NCI-H2107 treated with DMSO at 0.1 percent for 48 hours (cell line): ENCODE data around the gene HMGCL.
"Not testable (repeated sequence)": the region's sequence is repeated elsewhere in the genome, so short reads cannot be mapped to it uniquely, and the experiment has no call there.

Experiments
- DNase-seq: peaks from one replicate; lab custom pipeline; 2025; ENCODE audit not compliant: unreplicated experiment; lab: John Stamatoyannopoulos, UW

The HMGCL gene

DNA sequence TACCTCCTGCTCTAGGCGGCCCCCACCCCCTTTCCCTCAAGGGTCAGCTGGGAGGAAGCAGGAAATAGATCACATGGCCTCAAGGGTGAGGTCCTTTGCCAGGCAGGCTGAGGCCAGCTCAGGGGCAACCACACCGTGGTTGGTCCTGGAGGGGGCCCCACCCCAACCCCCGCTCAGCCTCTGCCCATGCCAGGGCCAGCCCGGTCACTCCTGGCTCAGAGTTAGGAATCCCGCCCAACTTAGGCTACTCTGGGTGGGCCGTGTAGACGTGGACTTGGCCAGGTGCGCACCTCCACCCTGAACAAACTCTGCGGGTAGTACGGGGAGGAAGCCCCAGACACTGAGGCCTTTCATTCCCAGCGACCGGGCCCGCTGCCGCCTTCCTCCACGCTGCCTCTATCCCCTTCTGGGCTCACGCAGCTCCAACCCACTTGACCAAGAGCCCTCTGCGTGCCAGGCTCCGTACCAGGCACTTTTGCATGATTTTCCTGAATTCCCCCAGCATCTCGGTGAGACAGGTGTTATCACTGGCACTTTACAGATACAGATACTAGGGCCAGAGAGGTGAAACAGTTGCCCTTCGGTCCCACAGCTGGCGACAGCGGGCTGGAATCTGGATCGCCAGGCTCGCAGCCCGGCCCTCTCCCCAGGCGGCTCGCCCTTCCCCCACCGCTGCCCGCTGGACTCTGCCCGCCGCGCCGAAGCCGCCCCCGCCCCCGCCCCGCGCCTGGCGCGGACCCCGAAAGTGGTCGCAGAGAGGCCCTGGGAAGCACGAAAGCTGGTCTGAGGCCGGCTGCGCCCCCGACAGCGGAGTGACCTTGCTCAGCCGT, 25.4 kb downstream of the HMGCL start:
- DNase-seq = no peak

DNA sequence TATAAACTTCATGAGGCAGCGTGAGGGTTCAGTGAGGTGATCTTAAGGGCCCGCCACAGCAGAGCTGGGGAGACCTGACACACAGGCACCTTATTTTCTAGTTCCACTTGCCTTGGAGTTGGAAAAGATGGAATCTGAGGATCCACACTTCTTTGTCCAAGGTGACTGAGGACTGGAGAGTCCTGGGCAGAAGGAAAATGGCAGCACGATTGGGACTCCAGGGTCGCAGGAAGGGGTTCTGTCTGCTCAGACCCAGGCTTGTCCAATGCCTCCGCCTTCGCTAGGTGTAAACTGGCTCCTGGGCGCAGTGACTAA, 26.0 kb downstream of the HMGCL start:
- DNase-seq = no peak

DNA sequence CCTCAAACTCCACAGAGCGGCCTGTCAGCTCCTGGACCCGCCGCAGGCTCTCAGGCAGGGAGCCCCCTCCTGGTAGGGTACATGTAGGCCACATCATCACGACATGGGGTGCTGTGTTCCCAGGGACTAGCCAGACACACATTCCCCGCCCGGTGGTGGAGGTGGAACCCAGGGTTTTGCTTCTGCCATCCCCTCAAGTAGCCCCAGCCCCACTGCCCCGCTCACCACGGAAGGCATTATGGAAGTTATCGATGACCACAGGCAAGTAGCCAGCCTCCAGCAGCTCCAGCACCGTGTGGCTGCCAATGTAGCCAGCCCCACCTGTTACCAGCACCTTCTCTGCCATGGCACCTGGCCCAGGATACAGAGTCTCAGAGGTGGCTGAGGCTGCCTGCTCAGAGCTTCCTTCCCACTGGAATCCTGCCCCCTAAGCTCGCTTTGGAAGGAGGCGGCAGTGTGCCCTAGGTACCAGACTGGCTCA, 26.5 kb downstream of the HMGCL start:
- DNase-seq = no peak

DNA sequence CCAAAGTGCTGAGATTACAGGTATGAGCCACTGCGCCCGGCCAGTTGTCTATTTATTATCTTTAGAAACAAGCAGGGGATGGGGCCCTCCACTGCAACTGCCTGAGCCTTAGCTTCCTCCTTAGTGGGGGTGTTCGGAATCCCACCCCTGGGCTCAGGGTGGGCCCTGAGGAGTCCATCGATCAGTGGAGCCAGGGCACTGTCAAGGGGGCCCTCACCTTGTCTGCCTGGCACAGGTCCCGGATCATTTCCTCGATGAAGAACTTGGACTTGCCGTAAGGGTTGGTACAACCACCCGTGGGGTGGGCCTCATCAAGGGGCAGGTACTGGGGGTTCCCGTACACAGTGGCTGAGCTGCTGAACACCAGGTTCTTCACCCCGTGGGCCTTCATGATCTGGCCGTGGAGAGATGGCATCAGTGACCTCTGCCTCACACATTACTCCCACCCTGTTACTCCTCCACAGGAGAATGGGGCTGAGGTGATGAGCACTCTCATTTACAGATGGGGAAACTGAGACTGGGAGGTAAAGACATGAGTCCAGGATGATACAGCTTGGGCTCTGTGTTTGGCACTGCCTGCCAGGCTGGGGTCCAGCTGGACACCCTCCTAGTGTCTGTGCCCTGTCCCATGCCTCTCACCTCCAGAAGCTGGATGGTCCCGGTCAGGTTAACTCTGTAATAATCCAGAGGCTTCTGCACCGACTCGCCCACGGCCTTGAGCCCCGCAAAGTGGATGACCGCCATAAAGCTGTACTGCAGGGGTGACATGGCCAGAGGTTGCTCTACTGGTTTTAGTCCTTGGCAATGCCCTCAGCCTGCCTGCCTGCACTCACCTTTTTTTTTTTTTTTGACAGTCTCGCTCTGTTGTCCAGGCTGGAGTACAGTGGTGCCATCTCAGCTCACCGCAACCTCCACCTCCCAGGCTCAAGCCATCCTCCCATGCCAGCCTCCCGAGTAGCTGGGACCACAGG, 27.5 kb downstream of the HMGCL start:
- no peak for DNase-seq

DNA sequence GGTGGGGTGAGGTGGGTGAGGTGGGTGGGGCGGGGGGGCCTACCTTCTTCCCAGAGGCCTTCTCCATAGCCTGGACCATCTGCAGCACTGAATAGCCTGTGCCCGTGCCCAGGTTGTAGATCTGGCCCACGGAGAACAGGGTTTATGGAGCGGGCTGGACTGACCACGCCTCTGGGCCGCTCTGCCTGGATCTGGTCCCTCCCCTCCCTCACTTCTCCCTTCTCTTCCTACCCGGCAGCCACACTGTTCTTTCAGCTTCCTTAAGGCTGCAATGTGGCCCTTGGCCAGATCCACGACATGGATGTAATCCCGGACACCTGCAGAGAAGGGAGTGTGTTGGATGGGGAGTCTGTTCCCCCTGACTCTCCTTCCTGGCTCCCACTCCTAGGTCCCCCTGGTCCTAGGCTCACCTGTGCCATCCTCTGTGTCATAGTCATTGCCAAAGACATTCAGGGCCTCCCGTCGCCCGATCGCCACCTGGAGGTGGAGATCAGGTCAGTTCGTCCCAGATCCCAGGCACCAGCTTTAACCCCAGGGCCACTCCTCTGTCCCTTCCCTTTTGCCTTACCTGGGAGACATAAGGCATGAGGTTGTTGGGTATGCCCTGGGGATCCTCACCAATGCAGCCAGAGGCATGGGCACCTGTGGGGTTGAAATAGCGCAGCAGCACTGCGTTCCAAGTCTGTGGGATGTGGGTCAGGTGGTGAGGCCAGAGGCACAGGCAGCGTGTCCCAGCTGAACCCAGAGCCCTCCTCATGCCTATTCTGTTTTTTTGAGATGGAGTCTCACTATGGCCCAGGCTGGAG, 28.6 kb downstream of the HMGCL start:
- DNase-seq = no peak

DNA sequence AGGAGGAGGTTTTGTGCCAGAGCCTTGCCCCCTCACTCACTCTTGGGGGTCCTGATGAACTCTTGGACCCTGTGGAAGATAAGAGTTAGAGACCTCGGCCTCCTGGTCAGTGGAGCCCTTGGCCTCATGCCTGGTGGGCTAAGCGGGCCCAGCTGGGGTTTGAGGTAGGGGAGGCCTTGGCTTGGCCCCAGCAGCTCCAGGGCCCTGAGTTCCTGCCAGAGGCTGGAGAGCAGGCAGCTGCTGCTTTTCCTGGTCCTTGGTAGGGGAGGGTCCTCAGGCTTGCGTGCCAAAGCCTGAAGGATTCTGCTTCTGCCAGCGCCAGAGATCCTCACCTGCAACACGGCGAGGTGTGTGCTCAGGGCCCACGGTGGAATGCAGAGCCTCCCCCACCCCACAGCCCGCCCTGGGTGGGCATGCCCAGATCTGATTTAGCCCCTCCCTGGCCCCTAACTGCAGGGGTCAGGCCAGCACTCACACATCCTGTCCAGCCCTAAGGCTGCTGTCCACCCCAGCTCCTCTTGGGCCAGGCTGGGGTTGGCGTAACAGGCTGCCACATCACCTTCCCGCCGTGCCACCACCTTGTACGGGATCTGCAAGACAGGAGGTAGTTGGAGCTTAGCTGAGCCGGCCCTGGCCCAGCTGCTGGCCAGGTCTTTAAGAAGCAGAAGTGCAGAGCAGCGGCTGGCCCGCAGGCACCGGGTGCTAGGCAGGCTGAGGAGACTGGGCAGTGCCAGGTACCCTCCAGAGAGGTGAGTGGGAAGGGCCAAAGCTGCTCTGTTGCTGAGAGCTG, 29.4 kb downstream of the HMGCL start:
- DNase-seq = no peak

DNA sequence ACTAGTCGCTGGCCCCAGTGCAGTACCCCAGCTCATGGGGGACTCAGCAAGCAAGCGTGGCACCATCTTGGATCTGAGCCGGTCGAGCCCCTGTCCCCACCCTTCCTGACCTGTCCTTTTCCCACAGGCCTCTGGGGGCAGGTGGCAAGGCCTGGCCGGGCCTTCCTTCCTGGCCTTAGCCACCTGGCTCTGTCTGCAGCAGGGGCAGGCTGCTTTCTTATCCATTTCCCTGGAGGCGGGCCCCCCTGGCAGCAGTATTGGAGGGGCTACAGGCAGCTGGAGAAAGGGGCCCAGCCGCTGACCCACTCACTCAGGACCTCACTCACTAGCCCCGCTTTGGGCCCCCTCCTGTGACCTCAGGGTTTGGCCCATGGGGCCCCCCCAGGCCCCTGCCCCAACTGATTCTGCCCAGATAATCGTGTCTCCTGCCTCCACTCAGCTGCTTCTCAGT, 30.5 kb downstream of the HMGCL start:
- DNase-seq = not testable (repeated sequence)

DNA sequence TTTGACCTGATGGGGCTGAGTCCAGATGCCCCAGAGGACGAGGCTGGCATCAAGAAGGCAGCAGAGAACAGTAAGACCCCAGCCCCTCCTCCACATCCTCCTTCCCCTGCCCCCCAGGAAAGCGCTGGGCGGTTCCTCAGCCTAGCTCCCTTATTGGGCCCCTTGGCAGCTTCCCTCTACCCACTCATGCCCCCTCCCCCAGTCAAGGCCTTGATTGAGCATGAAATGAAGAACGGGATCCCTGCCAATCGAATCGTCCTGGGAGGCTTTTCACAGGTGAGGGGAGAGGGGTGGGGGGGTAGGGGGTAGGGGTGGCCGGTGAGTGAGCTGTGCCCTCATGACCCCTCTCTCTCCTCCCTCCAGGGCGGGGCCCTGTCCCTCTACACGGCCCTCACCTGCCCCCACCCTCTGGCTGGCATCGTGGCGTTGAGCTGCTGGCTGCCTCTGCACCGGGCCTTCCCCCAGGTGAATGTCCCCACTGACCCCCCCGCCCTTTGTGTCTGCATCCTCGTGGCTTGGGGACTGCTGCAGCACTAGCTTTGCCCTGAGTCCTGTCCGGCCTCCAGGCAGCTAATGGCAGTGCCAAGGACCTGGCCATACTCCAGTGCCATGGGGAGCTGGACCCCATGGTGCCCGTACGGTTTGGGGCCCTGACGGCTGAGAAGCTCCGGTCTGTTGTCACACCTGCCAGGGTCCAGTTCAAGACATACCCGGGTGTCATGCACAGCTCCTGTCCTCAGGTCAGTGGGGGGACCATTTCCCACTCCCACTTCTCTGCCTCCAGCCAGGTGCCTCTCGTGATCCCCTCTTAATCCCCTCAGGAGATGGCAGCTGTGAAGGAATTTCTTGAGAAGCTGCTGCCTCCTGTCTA, 31.1 kb downstream of the HMGCL start:
- DNase-seq = no peak

DNA sequence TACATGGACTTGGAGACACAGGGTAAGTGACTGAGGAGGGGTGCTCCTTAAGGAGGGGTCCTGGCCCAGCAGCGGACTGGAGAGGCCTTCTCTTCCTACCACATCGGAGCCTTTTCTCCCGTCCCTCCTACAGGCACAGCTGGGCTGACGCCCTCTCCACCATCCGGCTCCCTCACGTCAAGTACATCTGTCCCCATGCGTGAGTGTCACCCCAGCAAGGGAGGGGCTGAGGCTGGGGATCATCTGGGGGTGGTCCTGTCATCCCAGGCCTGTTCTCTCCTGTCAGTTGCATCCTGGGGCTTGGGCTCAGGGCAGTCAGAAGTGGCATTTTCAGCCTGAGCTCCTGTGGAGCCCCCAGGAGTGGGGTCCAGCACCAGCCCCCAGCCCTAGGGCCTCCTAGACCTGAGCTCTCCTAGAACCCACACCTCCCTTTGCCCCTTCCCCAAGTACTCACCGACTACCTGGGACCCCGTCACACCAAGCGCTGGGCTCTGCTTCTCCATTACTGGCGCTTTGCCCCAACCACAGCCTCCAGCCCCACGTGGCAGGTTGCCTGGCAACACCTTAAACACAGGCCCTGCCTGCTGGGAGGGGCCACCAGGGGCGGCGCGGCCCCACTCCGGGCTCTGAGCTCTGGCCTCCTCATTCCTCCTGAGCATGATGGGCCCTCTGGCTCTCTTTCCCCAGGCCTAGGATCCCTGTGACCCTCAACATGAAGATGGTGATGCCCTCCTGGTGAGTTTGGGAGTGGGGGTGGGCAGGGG, 32.0 kb downstream of the HMGCL start:
- no peak for DNase-seq

DNA sequence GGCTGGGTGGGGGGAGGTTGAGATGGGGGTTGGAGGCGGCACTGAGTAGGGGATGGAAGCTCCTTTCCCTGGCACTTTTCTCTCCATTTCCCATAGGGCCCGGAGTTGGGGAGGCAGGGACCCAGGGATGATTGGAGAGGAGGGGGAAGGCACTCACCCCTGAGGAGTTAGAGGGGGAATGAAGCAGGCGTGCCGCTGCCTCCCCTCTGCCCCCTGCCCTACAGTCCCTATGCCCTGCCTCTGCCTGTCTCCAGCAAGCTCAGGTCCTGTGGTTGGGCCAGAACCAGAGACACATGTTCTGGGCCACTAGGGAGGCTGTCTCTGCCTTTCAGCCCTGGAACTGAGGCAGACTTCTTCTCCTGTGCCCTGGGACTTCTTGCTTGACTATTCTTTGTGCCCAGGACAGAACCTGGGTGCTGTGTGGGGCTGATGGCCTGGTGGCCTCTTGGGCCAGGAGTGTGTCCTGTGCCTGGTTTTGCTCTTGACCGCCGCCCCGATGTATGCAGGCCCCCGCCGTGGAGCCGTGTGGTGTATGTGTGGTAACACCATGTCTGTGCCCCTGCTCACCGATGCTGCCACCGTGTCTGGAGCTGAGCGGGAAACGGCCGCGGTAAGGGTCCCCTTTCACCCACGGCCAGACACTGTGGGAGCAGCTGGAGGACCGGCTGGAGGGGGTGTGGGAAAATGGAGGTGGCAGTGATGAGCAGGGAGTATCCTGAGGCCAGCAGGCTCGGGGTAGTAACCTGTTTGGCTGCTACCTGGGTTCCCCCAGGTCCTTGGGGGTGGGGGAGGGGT, 32.9 kb downstream of the HMGCL start:
- no peak for DNase-seq

DNA sequence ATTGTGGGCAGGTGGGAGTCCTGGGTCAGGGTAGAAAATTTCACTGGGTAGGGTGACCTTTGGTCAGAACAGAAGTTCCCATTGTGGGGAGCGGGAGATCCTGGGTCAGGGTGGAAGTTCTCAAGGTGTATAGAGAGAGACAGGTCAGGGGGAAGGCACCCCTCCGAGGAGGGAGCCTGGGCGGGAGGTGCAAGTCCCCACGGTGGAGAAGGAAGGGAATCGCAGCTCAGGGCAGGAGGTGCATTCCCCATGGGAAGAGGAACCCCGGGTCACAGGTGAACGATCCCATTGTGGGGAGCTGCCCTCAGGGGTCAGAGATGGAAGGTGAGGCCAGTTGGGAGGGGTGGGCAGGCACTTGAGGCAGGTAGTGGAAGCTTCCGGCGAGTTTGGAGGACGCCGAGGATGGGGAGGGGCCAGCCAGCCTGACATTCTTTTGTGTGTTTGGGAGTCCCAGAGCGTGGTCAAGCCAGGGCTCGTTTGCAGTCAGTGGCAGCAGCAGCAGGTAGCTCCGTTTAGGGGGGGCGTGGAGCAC, 33.6 kb downstream of the HMGCL start:
- DNase-seq = no peak

DNA sequence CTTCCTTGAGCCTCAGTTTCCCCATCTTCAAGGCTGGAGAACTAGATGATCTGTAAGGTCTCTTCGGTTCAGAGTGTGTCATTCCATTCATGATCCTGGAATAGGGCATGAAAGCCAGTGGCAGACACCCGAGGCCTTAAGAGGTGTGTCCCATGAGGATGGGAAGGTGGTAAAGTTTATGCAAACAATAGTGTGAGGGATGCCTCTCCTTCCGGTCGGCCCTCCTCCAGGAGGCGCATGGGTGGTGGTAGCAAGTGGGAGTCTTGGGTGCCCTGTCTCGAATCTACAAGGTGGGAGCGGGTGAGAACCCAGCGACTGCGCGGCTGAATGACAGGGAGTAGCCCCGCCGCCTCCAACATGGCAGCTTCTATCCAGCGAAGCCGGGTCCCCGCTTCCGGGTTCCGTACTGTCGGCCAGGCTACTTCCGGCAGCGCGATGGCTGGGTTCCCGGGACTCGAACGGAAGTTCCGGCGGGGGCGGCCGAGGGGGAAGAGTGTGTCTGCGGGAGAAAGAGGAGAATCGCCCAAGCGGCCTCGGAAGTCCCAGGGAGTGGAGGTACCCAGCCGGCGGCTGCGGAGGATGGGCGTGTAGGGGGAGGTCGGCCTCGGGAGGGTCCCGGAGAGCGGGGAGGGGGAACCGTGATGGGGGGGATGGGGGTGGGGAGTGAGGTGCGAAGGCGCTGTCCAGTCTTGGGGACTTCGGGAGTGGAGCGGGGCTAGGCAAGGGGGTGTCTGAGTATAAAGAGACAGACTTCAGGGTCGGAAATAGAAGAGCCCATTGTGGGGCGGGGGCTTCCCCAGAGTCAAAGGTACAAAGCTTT, 34.3 kb downstream of the HMGCL start, which contains the start of gene LYPLA2:
Gene LYPLA2 (plus strand): TSS at position 450 of the 820 bp plus-strand sequence. CDS start 1,538 bp downstream, outside the sequence.
- peak; percentile 83 for DNase-seq

DNA sequence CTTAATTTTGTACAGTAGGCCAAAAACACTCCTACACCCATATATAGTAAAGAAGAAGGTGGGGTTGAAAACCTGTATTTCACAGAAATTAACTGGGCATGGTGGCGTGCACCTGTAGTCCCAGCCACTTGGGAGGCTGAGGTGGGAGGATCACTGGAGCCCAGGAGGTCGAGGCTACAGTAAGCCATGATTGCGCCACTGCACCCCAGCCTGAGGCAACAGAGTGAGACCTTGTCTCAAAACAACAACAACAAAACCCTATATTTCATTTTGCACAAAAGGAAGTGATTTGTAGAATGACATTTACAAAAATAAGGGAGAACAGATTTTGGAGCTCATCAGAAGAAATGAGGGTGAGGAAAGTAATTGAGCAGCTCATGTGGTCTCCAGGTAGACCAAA, 36.5 kb downstream of the HMGCL start:
- no peak for DNase-seq

DNA sequence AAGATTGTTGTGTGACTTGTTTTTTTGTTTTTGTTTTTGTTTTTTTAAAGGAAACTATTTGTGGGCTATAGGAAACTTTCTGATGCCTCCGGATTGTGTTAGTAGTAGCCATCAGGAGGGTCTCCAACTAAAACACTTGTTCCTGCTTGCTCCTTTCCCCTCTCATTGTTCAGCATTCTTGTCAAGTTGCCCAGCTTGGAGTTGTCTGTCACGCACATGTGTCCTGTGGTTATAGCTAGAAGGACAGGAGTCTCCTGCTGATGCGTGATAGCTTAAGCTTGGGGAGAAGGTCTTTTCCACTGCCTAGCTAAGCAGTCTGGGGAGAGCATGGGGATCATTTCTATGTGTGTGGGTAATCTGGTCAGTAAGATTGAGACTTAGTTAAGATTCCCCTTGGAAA, 37.5 kb downstream of the HMGCL start:
- no peak for DNase-seq

DNA sequence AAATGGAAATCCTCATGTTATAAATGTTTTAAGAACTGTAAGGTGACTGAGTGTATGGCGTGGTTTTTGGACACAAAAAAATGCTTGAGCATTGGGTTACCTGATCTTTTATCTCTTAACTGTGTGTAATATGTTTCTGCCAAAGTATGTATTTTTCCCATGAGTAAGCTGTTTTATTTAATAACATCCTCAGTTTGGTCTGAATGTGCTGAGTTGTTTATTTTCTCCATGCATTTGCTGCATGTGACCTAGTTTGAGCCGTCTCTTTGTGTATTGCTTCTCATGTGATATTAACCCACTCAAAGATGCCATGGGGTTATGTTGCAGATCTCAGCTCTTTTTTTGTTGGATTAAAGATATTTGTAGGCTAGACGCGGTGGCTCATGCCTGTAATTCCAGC, 40.4 kb downstream of the HMGCL start:
- DNase-seq = no peak

DNA sequence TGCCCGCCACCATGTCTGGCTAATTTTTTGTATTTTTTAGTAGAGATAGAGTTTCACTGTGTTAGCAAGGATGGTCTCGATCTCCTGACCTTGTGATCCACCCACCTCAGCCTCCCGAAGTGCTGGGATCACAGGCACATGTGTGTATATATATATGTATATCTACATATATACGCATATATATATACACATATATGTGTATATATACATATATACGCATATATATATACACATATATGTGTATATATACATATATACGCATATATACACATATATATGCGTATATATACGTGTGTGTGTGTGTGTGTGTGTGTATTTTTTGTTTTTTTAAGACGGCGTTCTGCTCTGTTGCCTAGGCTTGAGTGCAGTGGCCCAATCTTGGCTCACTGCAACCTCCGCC, 42.1 kb downstream of the HMGCL start:
- not testable (repeated sequence) for DNase-seq
